Central memory CD8-positive, alpha-beta T cell (primary cell): ENCODE measurements around the gene BLID.

ENCODE experiments used
- ATAC-seq: fragments of 150-1000 bp; cut with Tn5 transposase; replicated peaks from 2 replicates; pipeline ENCODE4 v1.10.0; 2022; ENCODE audit warnings: mild to moderate bottlenecking, moderate FRiP score, moderate number of reproducible peaks; ENCODE audit not compliant: poor library complexity, severe bottlenecking; ENCODE audit errors: extremely low read depth
- DNase-seq, 2 donors: peaks; one replicate each; pipeline ENCODE4 v3.0.0; 2021; ENCODE audit warnings: low spot score in 2 of 2
- H3K27ac Mint-ChIP-seq: one replicate; pipeline ENCODE4 v1.8.0; 2022; ENCODE audit warnings: low read depth, mild to moderate bottlenecking, moderate library complexity, mixed read lengths
- H3K27me3 Mint-ChIP-seq: one replicate; pipeline ENCODE4 v1.8.0; 2022; ENCODE audit warnings: mixed read lengths
- H3K36me3 Mint-ChIP-seq: one replicate; pipeline ENCODE4 v1.8.0; 2022; ENCODE audit warnings: mild to moderate bottlenecking, moderate library complexity, mixed read lengths; ENCODE audit not compliant: insufficient read depth
- H3K4me1 Mint-ChIP-seq: one replicate; pipeline ENCODE4 v1.8.0; 2022; ENCODE audit warnings: mixed read lengths
- H3K4me3 Mint-ChIP-seq: one replicate; pipeline ENCODE4 v1.8.0; 2022; ENCODE audit warnings: mild to moderate bottlenecking, moderate library complexity, mixed read lengths
- H3K9me3 Mint-ChIP-seq: one replicate; pipeline ENCODE4 v1.8.0; 2022; ENCODE audit warnings: mixed read lengths

Gene BLID

GRCh38 chr11:122115524-122116379 is at the start of gene BLID:
TSS of gene BLID (minus strand) at chr11:122116215. CDS start at chr11:122115922, 293 bp downstream.
- Mint-ChIP-seq H3K4me3 (no peak within 1 kb of the TSS), H3K27me3 (peaks cover 10% of the 10 kb centered on the region), H3K4me1 (no peaks in the 10 kb centered on the region), H3K36me3 (no peaks in the 10 kb centered on the region), H3K27ac (no peak within 1 kb of the TSS), H3K9me3 (no peaks in the 10 kb centered on the region)
- DNase-seq (no peak), ATAC-seq (no peak)

DNA sequence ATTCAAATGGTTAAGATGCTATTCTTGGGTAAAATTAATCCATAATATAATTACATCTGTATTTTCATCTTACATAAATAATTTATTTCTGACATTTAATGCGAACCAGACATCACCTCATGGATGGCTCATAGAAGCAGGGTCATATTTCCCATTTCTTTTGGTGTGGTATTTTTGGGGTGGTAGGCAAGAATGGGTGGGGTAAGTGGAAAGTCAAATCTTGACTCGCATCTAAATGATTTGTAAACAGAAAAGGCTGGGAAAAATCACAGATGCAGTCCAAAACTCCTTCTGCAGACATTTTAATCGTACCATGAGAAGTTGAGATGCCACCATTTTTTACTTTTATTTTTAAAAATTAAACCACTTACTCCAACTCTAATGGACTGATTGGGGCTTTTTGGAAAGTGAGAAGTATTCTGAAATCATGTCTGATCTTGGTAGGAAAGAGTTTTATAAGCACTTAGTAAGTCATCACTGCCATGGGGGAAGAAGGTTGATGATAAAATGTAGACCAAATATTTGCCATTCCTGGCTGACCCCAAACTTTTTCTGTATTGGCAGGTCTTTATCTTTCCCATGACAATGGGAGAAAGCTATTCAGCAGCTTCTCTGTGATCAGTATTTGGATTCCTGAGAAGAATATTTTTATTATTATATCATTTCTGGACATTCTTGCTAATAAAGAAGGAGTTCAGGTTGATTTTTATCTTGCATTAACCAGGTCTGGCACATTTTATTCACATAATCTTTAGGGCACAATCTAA is 47.2 kb upstream of the BLID start:
- Mint-ChIP-seq H3K4me1 (peaks cover 7% of the 10 kb centered on the region), H3K27ac (no peak overlapping the region), H3K36me3 (peaks cover 1% of the 10 kb centered on the region), H3K9me3 (no peaks in the 10 kb centered on the region), H3K27me3 (peaks cover 9% of the 10 kb centered on the region), H3K4me3 (no peak overlapping the region)
- DNase-seq (no peak), ATAC-seq (no peak)

GRCh38 chr11:122162095-122162494 is 46.1 kb upstream of the BLID start:
- no peak for DNase-seq

GRCh38 chr11:122160841-122161590 is 45.0 kb upstream of the BLID start:
- no peak for DNase-seq
- ATAC-seq, result no peak
- Mint-ChIP-seq H3K4me1 (peaks cover 25% of the 10 kb centered on the region), H3K4me3 (no peak overlapping the region), H3K27me3 (peaks cover 9% of the 10 kb centered on the region), H3K36me3 (peaks cover 1% of the 10 kb centered on the region), H3K27ac (no peak overlapping the region), H3K9me3 (no peaks in the 10 kb centered on the region)

More at GRCh38 chr11:122162095-122162494, 46.1 kb upstream of the BLID start:
- no peak for ATAC-seq
- Mint-ChIP-seq H3K36me3 (peaks cover 1% of the 10 kb centered on the region), H3K27ac (no peak overlapping the region), H3K4me1 (peaks cover 16% of the 10 kb centered on the region), H3K4me3 (no peak overlapping the region), H3K9me3 (no peaks in the 10 kb centered on the region), H3K27me3 (peaks cover 9% of the 10 kb centered on the region)

- Mint-ChIP-seq H3K4me3 (no peak overlapping the region), H3K4me1 (peaks cover 25% of the 10 kb centered on the region), H3K36me3 (peaks cover 1% of the 10 kb centered on the region), H3K27me3 (peaks cover 9% of the 10 kb centered on the region), H3K9me3 (no peaks in the 10 kb centered on the region), H3K27ac (no peak overlapping the region)
- DNase-seq (no peak), ATAC-seq (no peak)
Measured at GRCh38 chr11:122159861-122160260, 43.8 kb upstream of the BLID start.

DNA sequence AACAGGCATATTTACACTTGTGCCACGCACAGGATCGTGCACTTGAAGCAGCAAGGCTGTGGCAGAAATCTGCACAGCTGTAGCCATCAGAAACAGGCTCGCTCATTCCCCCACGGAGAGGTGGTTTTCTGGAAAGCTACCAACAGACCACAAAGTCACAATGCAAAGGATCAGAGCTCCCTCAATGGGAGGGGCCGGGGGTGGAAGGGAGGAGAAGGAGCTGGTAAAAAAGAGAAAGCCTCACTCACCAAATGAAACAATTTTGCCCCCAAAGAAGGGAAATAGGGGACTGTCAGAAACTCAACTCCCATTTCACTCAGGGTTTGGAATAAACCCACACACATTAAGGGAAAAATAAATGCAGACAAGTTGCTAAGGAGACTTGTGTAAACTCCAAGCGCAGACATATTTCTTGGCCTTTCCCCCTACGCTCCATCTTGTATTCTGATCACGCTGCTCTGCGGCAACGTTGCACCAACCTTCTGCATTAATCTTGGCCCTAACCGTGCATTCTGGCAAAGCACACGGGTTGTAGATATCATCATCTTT is 43.2 kb upstream of the BLID start:
- H3K9me3 Mint-ChIP-seq, result no peaks in the 10 kb centered on the region
- H3K27ac Mint-ChIP-seq, result no peak overlapping the region
- ATAC-seq, result no peak
- no peak for DNase-seq
- no peak overlapping the region for H3K4me3 Mint-ChIP-seq
- peaks cover 25% of the 10 kb centered on the region for H3K4me1 Mint-ChIP-seq
- H3K36me3 Mint-ChIP-seq, result peaks cover 1% of the 10 kb centered on the region
- H3K27me3 Mint-ChIP-seq, result peaks cover 13% of the 10 kb centered on the region

DNA sequence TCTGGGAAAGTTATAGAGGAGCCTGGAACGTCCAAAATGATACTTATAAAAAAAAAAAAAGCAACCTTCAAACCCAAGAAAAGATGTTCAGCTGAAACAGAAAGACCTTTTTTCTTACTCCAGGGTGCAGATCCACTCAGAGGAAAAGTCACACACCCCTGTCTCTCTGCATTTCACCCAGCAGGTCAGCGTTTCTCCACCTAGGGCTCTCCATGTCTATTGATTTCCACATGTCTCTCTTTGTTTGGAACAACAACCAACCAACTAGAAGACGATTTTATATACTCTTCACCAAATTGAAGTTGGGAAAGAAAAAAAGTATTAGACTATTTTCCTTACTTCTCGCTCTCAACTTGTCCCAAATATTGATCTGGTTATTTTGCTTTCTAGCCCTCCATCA is 42.2 kb upstream of the BLID start:
- Mint-ChIP-seq H3K27ac (no peak overlapping the region), H3K27me3 (peaks cover 19% of the 10 kb centered on the region), H3K9me3 (no peaks in the 10 kb centered on the region), H3K36me3 (peaks cover 1% of the 10 kb centered on the region), H3K4me3 (no peak overlapping the region), H3K4me1 (peaks cover 25% of the 10 kb centered on the region)
- DNase-seq (no peak), ATAC-seq (no peak)

DNA sequence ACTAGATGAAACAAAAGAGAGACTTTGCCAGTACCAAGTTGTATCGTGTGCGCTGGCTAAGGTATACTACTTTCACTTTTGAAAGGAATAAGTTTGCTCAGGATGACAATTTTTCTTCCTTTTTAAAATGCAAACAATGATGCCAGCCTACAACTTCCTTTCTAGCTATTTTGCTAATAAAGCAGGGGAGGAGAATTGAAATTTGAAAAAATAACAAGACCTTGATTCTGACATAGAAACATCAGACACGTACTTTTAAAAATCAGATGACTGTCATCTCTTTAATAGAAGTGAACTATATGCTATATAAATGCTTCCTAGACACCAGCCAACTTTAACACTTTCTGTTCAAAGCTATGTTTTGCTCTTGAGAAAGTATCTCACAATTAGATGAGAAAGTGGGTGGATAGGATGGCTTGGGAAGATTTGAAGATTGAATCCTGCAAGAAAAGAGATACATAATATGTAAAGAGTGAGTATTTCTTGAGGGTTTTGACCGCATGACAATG is 41.7 kb upstream of the BLID start:
- Mint-ChIP-seq H3K9me3 (no peaks in the 10 kb centered on the region), H3K27ac (no peak overlapping the region)
- ATAC-seq, result no peak

GRCh38 chr11:122156940-122157382 is 40.9 kb upstream of the BLID start:
- DNase-seq, result no peak
- no peaks in the 10 kb centered on the region for H3K9me3 Mint-ChIP-seq
- peaks cover 19% of the 10 kb centered on the region for H3K27me3 Mint-ChIP-seq
- H3K4me3 Mint-ChIP-seq, result peak overlapping the region; percentile 1
- ATAC-seq, result no peak
- peaks cover 25% of the 10 kb centered on the region for H3K4me1 Mint-ChIP-seq
- no peak overlapping the region for H3K27ac Mint-ChIP-seq
- H3K36me3 Mint-ChIP-seq, result peaks cover 1% of the 10 kb centered on the region

More for the DNA sequence above, 41.7 kb upstream of the BLID start:
- DNase-seq, result no peak
- Mint-ChIP-seq H3K4me3 (peak overlapping the region; percentile 45), H3K36me3 (peaks cover 1% of the 10 kb centered on the region), H3K27me3 (peaks cover 19% of the 10 kb centered on the region), H3K4me1 (peaks cover 25% of the 10 kb centered on the region)

DNA sequence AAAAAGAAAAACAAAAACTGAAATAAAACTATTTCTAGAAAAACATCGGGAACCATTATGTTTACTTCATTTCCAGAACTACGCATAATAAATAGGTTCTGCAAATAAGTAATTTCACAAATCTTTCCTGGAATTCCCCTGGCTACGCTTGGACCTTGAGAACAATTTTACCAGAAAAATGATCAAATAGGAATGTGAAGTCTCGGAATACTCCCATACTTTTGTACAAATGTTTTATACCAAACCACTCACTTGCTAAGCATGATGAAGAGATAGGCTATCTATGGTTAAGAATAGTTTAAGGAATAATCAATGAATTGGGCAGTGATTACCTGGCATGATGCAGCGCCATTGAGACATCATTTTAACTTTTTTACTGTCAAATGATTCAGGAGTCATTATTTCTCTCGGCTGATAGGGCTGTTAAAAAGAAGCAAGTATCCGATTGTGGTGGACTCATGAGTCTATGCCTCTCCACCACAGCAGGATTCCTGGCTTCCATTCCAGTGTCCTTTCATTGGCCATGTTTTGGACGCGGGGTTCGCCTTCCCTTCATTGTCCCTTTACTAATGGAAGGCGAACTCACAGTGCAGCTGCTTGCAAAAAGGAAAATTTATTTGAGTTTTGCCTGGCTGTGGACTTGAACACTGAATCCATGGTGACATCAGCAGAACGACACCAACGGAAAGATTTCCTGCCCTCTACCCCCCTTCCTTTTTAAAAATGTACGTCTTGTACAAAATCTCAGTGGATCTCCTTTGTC is 39.9 kb upstream of the BLID start:
- DNase-seq (no peak), ATAC-seq (no peak)
- Mint-ChIP-seq H3K36me3 (peaks cover 1% of the 10 kb centered on the region), H3K27ac (no peak overlapping the region), H3K9me3 (no peaks in the 10 kb centered on the region), H3K4me1 (peaks cover 25% of the 10 kb centered on the region), H3K4me3 (peak overlapping the region; percentile 1), H3K27me3 (peaks cover 19% of the 10 kb centered on the region)

DNA sequence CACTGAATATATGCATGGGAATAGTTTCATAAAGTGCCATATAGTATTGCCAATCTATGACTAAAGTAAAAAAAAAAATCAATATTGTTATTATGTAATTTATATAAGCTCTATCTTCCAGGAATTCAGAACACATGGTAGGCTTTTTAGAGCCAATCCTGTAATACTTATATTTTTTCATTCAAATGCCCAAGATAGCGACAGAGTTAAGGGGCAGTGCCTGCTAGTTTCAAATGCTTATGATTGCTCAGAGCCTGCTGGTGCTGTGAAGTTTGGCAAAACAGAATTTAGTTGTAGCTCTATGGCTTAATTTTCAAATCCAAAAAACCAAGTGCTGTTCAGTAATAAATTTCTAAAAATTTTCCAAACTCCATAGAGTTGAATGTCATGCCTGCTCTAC is 39.0 kb upstream of the BLID start:
- Mint-ChIP-seq H3K4me1 (peaks cover 25% of the 10 kb centered on the region), H3K27ac (no peak overlapping the region), H3K27me3 (peaks cover 19% of the 10 kb centered on the region), H3K9me3 (no peaks in the 10 kb centered on the region), H3K36me3 (peaks cover 1% of the 10 kb centered on the region), H3K4me3 (no peak overlapping the region)
- ATAC-seq (no peak), DNase-seq (no peak)
